Mesenchymal stem cell (in vitro differentiated cells and primary cell): ENCODE results near the gene RPS18.

Experiments
- DNase-seq: peaks from one replicate; pipeline ENCODE4 v3.0.0-alpha.2; 2013
- H2AFZ ChIP-seq: one replicate; pipeline ENCODE4 v1.6.1; 2013; ENCODE audit warnings: low read depth, mild to moderate bottlenecking, control low read depth, inconsistent platforms, low read length, moderate library complexity
- H2AK5ac ChIP-seq: 2 replicates; pipeline ENCODE4 v1.6.1; 2013; ENCODE audit warnings: low read length, moderate library complexity, mild to moderate bottlenecking, inconsistent platforms; ENCODE audit not compliant: severe bottlenecking
- H2BK120ac ChIP-seq: one replicate; pipeline ENCODE4 v1.6.1; 2013; ENCODE audit warnings: low read depth, mild to moderate bottlenecking, inconsistent platforms, low read length, moderate library complexity
- H2BK12ac ChIP-seq, 2 experiments: one replicate each; pipeline ENCODE4 v1.6.1; 2013; ENCODE audit warnings: inconsistent platforms in 2 of 2, low read length in 2 of 2, mild to moderate bottlenecking in 2 of 2, moderate library complexity in 2 of 2, control low read depth in 1 of 2
- H2BK15ac ChIP-seq: one replicate; pipeline ENCODE4 v1.6.1; 2013; ENCODE audit warnings: mild to moderate bottlenecking, low read depth, inconsistent platforms; ENCODE audit not compliant: poor library complexity, severe bottlenecking
- H2BK5ac ChIP-seq: 2 replicates; pipeline ENCODE4 v1.6.1; 2013; ENCODE audit warnings: low read depth, mild to moderate bottlenecking, low read length, control low read depth, inconsistent platforms; ENCODE audit not compliant: poor library complexity, severe bottlenecking
- H3K14ac ChIP-seq, 2 experiments: one replicate each; pipeline ENCODE4 v1.6.1; 2013; ENCODE audit warnings: inconsistent platforms in 2 of 2, low read length in 2 of 2, control low read depth in 1 of 2, mild to moderate bottlenecking in 1 of 2, moderate library complexity in 1 of 2
- H3K18ac ChIP-seq, 2 experiments: one replicate each; pipeline ENCODE4 v1.6.1; 2013; ENCODE audit warnings: inconsistent platforms in 2 of 2, low read length in 2 of 2, control low read depth in 1 of 2, low read depth in 1 of 2, mild to moderate bottlenecking in 1 of 2
- H3K23ac ChIP-seq, 2 experiments: one replicate each; pipeline ENCODE4 v1.6.1; 2013; ENCODE audit warnings: inconsistent platforms in 2 of 2, low read length in 2 of 2, mild to moderate bottlenecking in 2 of 2, moderate library complexity in 2 of 2, control low read depth in 1 of 2
- H3K27ac ChIP-seq: 2 replicates; pipeline ENCODE4 v1.5.1; 2013; ENCODE audit warnings: mild to moderate bottlenecking, moderate library complexity, low read length, control low read depth, inconsistent platforms; ENCODE audit not compliant: poor library complexity, severe bottlenecking
- H3K27me3 ChIP-seq, 2 experiments: 2 replicates each; pipeline versions ENCODE4 v1.6.1 to v1.7.0; 2013; ENCODE audit warnings: low read length in 2 of 2, mild to moderate bottlenecking in 2 of 2, moderate library complexity in 2 of 2, control low read depth in 1 of 2, inconsistent platforms in 1 of 2; ENCODE audit not compliant: control insufficient read depth in 1 of 2, insufficient read depth in 1 of 2
- H3K36me3 ChIP-seq, 2 experiments: 2 replicates each; pipeline versions ENCODE4 v1.6.1 to v1.7.0; 2013; ENCODE audit warnings: low read length in 2 of 2, control low read depth in 1 of 2, inconsistent platforms in 1 of 2, low read depth in 1 of 2, mild to moderate bottlenecking in 1 of 2; ENCODE audit not compliant: insufficient read depth in 2 of 2, control insufficient read depth in 1 of 2
- H3K4ac ChIP-seq, 2 experiments: one replicate each; pipeline ENCODE4 v1.6.1; 2013; ENCODE audit warnings: inconsistent platforms in 2 of 2, low read length in 2 of 2, mild to moderate bottlenecking in 2 of 2, moderate library complexity in 2 of 2, control low read depth in 1 of 2, low read depth in 1 of 2
- H3K4me1 ChIP-seq: 2 replicates; pipeline ENCODE4 v1.6.1; 2013; ENCODE audit warnings: low read depth, low read length, control low read depth; ENCODE audit not compliant: control insufficient read depth, insufficient read depth
- H3K4me2 ChIP-seq: 2 replicates; pipeline ENCODE4 v1.6.1; 2013; ENCODE audit warnings: low read length, mild to moderate bottlenecking, inconsistent platforms; ENCODE audit not compliant: poor library complexity, severe bottlenecking
- H3K4me3 ChIP-seq, 2 experiments: 2 replicates each; pipeline versions ENCODE4 v1.5.1 to v1.7.0; 2013; ENCODE audit warnings: low read length in 2 of 2, mild to moderate bottlenecking in 2 of 2, control low read depth in 1 of 2, low read depth in 1 of 2; ENCODE audit not compliant: insufficient read depth in 1 of 2
- H3K79me1 ChIP-seq: replicated peaks from 2 replicates; pipeline ENCODE4 v1.6.1; 2013; ENCODE audit warnings: mild to moderate bottlenecking, control low read depth, low read length, inconsistent platforms; ENCODE audit not compliant: poor library complexity, severe bottlenecking
- H3K9ac ChIP-seq: 2 replicates; pipeline ENCODE4 v1.7.0; 2013; ENCODE audit warnings: mild to moderate bottlenecking, low read length, moderate library complexity
- H3K9me3 ChIP-seq: 2 replicates; pipeline ENCODE4 v1.7.0; 2013; ENCODE audit warnings: mild to moderate bottlenecking, low read length; ENCODE audit not compliant: control insufficient read depth
- H4K8ac ChIP-seq: one replicate; pipeline ENCODE4 v1.6.1; 2013; ENCODE audit warnings: inconsistent platforms, mild to moderate bottlenecking, low read length, moderate library complexity
- H4K91ac ChIP-seq: one replicate; pipeline ENCODE4 v1.6.1; 2013; ENCODE audit warnings: mild to moderate bottlenecking, low read length, inconsistent platforms
- WGBS: methylation state at CpG from one replicate; pipeline ENCODE4 v1.1.7; 2013; ENCODE audit warnings: mixed read lengths; 5-methylcytosine and 5-hydroxymethylcytosine counted together

The RPS18 gene

GRCh38 chr6:33312361-33313104 is 40.7 kb downstream of the RPS18 start:
- no peak overlapping the region for H2BK15ac ChIP-seq
- H2BK12ac ChIP-seq = no peak overlapping the region
- H3K14ac ChIP-seq = peak overlapping the region in 1 of 2 experiments; percentile 95
- H3K36me3 ChIP-seq = peaks cover 24 to 35% of the 10 kb centered on the region in 2 experiments
- no peaks in the 10 kb centered on the region for H3K9me3 ChIP-seq
- H3K23ac ChIP-seq = peak overlapping the region in 1 of 2 experiments; percentile 84
- H3K4me2 ChIP-seq = peak overlapping the region; percentile 98
- H3K18ac ChIP-seq = peak overlapping the region; percentile 16 to 85
- peak overlapping the region; percentile 45 for H2BK120ac ChIP-seq
- H2BK5ac ChIP-seq = no peak overlapping the region
- 8% methylated on average over 21 of the region's 29 CpGs for WGBS
- H4K91ac ChIP-seq = peak overlapping the region; percentile 54
- no peak overlapping the region for H2AFZ ChIP-seq
- peak overlapping the region; percentile 53 for H3K27ac ChIP-seq
- no peaks in the 10 kb centered on the region for H3K27me3 ChIP-seq
- peaks cover 17% of the 10 kb centered on the region for H3K79me1 ChIP-seq
- no peak overlapping the region for H2AK5ac ChIP-seq
- peak overlapping the region; percentile 40 for H4K8ac ChIP-seq
- peak; percentile 84 for DNase-seq
- H3K9ac ChIP-seq = peak overlapping the region; percentile 100
- H3K4me1 ChIP-seq = peaks cover 29% of the 10 kb centered on the region
- peak overlapping the region in 1 of 2 experiments; percentile 54 for H3K4ac ChIP-seq
- H3K4me3 ChIP-seq = peak overlapping the region; percentile 73 to 100

- Histone ChIP-seq H3K4me3 (peak overlapping the region; percentile 72 to 100), H3K18ac (peak overlapping the region; percentile 49 to 96), H3K79me1 (peaks cover 16% of the 10 kb centered on the region), H3K4me1 (peaks cover 29% of the 10 kb centered on the region), H3K27ac (peak overlapping the region; percentile 84), H2BK12ac (peak overlapping the region in 1 of 2 experiments; percentile 76), H3K4ac (peak overlapping the region; percentile 54 to 99), H2BK120ac (peak overlapping the region; percentile 84), H2AK5ac (no peak overlapping the region), H3K27me3 (no peaks in the 10 kb centered on the region), H4K8ac (peak overlapping the region; percentile 95), H3K9ac (peak overlapping the region; percentile 100), H3K14ac (peak overlapping the region in 1 of 2 experiments; percentile 99), H3K23ac (peak overlapping the region in 1 of 2 experiments; percentile 6), H3K36me3 (peaks cover 24 to 32% of the 10 kb centered on the region in 2 experiments), H3K9me3 (no peaks in the 10 kb centered on the region), H4K91ac (peak overlapping the region; percentile 45), H2BK5ac (peak overlapping the region; percentile 45), H2AFZ (peak overlapping the region; percentile 60), H3K4me2 (peak overlapping the region; percentile 98), H2BK15ac (no peak overlapping the region)
- DNase-seq = peak; percentile 57
- under 1% methylated on average over 29 of the region's 33 CpGs for WGBS
Observed at GRCh38 chr6:33313105-33313708, 41.3 kb downstream of the RPS18 start.

- H3K4me2 ChIP-seq = peak within 1 kb of the TSS; percentile 98
- peaks cover 27 to 31% of the 10 kb centered on the region in 2 experiments for H3K36me3 ChIP-seq
- H4K8ac ChIP-seq = peak within 1 kb of the TSS; percentile 95
- H3K9me3 ChIP-seq = no peaks in the 10 kb centered on the region
- H3K18ac ChIP-seq = peak within 1 kb of the TSS; percentile 52 to 96
- H3K14ac ChIP-seq = peak within 1 kb of the TSS in 1 of 2 experiments; percentile 99
- peak within 1 kb of the TSS; percentile 84 for H2BK120ac ChIP-seq
- H2AK5ac ChIP-seq = peak within 1 kb of the TSS; percentile 7
- peak within 1 kb of the TSS in 1 of 2 experiments; percentile 98 for H3K23ac ChIP-seq
- H3K27ac ChIP-seq = peak within 1 kb of the TSS; percentile 84
- H3K27me3 ChIP-seq = no peaks in the 10 kb centered on the region
- DNase-seq = peak; percentile 95
- H3K9ac ChIP-seq = peak within 1 kb of the TSS; percentile 100
- peak within 1 kb of the TSS; percentile 45 for H2BK5ac ChIP-seq
- H2BK12ac ChIP-seq = peak within 1 kb of the TSS in 1 of 2 experiments; percentile 76
- H3K4me3 ChIP-seq = peak within 1 kb of the TSS; percentile 72 to 100
- peak within 1 kb of the TSS; percentile 60 for H2AFZ ChIP-seq
- peak within 1 kb of the TSS; percentile 54 to 99 for H3K4ac ChIP-seq
- peaks cover 31% of the 10 kb centered on the region for H3K4me1 ChIP-seq
- peaks cover 16% of the 10 kb centered on the region for H3K79me1 ChIP-seq
- WGBS = under 1% methylated on average over 36 of the region's 47 CpGs
- H4K91ac ChIP-seq = peak within 1 kb of the TSS; percentile 87
- H2BK15ac ChIP-seq = peak within 1 kb of the TSS; percentile 96
Observed at GRCh38 chr6:33313709-33314514, 42.0 kb downstream of the RPS18 start, which contains the start of gene TAPBP. TAPBP (minus strand) TSS chr6:33314078; CDS start chr6:33314041, 37 bp downstream.
